HCEC 1CT (cell line): ENCODE measurements around the gene KAZALD1.

Experiments used
- DNase-seq: peaks from one replicate; pipeline ENCODE4 v3.0.0-alpha.2; 2017

KAZALD1 gene

GRCh38 chr10:101070098-101070497 lies 8.3 kb downstream of the KAZALD1 start:
- peak; percentile 25 for DNase-seq

- peak; percentile 47 for DNase-seq
These were observed 9.6 kb downstream of the KAZALD1 start for GRCh38 chr10:101071267-101071884.

DNA sequence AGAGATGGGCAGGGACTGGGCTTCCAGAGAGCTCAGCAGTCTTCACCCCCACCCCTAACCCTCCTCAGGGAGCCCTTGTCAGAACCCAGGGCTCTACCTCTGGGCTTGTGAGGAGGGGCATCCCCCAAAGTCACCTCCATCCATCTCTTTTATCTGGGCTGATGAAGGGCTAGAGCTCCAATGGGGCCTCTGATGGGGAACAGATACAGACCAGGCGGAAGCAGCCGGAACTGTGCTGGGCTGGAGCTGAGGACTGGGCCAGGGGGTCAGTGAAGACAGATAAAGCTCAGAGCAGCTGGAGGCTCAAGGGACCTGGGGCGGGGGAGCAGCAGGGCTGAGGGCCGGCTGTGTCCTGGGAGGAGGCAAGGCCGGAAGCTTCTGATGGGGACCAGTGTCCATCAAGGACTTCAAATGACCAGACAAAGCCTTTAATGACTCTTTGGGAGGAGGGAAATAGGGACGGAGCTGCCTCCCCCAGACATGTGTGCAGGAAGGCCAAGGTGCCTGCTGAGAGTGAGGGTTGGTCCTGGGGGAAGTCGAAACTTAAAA lies 10.2 kb downstream of the KAZALD1 start:
- no peak for DNase-seq

- DNase-seq = no peak
These were observed 11.1 kb downstream of the KAZALD1 start for GRCh38 chr10:101072923-101073322.

- no peak for DNase-seq
These were observed 11.8 kb downstream of the KAZALD1 start for GRCh38 chr10:101073631-101074030.

- no peak for DNase-seq
These were observed 14.0 kb downstream of the KAZALD1 start for GRCh38 chr10:101075775-101076174.

DNA sequence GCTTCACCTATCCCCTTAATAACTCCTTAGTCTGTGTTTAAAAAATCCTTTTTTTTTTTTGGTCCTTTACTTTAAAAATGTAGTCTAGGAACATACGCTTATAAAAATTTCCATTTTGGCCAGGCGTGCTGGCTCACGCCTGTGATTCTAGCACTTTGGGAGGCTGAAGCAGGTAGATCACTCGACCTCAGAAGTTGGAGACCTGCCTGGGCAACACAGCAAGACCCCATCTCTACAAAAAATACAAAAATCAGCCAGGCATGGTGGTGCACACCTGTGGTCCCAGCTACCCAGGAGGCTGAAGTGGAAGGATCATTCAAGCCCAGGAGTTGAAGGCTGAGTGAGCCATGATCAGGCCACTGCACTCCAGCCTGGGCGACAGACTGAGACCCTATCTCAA lies 14.8 kb downstream of the KAZALD1 start:
- no peak for DNase-seq

DNA sequence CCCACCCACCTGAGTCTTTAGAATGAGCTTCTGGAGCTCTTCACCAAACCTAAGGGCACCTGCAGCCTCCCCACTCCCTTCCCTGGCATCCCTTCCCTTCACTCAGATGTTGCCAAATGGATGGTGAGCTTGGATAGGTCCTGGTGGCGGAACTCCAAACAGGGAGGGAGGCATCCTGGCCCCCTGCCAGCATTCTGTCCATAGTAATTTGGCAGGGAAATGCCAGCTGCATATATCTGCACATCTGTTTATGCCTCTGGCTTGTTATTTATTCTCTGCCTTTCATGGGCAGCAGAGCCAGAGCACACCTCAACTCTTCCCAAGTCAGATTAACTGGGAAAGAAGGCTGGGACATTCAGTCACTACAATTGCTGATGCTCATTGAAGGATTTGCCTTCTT lies 18.1 kb downstream of the KAZALD1 start:
- DNase-seq = no peak

- DNase-seq = peak; percentile 6
These were observed 19.4 kb downstream of the KAZALD1 start for GRCh38 chr10:101080933-101081931.

- peak; percentile 46 for DNase-seq
These were observed 24.1 kb downstream of the KAZALD1 start for GRCh38 chr10:101085846-101086245.

GRCh38 chr10:101087376-101087775 lies 25.6 kb downstream of the KAZALD1 start:
- no peak for DNase-seq

- DNase-seq = no peak
These were observed 26.2 kb downstream of the KAZALD1 start for GRCh38 chr10:101087965-101088364.

GRCh38 chr10:101089520-101090299 lies 27.9 kb downstream of the KAZALD1 start:
- DNase-seq = no peak

DNA sequence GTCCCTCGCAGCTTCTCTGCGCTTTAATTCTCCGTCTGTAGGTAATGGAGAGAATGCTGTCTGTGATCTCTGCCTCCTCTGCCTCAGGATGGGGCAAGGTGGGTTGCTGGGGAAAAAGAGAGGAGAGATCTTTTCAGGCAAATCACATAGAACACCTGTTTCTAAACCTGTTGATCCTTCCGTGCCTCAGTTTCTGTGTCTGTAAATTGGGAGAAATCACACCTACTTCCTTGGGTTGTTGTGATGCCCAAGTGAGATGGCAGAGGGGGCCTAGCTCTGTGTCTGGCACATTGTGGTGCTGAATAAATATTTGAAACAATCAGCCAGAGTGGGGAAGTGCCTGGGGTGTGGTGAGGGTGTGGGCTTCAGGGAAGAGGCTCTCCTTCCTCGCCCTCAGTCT lies 28.8 kb downstream of the KAZALD1 start:
- DNase-seq = no peak

- DNase-seq = peak; percentile 26
These were observed 29.9 kb downstream of the KAZALD1 start for GRCh38 chr10:101091546-101092290.

GRCh38 chr10:101092881-101093354 lies 31.1 kb downstream of the KAZALD1 start:
- no peak for DNase-seq

- no peak for DNase-seq
These were observed 32.5 kb downstream of the KAZALD1 start for GRCh38 chr10:101094121-101094879.

GRCh38 chr10:101095004-101095403 lies 33.2 kb downstream of the KAZALD1 start:
- DNase-seq = no peak

DNA sequence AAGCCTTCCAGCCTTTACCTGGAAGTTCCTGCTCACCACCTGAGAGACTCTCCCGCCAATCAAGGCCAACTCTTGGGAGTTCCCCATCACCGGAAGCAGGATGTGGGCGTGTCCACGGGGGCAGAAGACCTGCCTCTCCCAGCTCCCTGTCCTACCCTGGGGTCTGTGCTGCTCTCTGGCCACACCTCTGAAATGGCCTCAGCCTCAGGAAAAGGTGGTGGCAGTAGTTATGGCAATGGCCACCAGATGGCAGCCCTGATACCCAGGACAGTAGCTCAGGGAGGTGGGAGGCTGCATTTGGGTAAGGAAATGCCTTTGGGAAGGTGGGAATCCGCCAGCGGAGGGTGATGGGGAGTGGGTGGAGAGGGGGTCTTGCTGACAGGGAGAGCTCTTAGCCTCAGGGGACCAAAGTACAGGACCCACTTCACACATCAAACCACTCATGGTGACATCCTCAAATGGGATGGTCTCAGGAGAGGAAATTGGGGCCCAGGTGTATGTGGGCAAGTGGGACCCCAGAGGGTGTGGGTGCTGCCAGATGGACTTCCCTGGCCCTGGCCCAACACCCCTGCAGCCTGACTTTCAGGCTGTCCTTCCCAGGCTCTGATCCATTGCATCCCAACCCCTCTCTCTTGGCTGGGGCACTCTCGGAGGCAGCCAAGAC lies 33.9 kb downstream of the KAZALD1 start:
- DNase-seq = peak; percentile 20

GRCh38 chr10:101096378-101096777 lies 34.6 kb downstream of the KAZALD1 start:
- no peak for DNase-seq

- DNase-seq = no peak
These were observed 36.1 kb downstream of the KAZALD1 start for GRCh38 chr10:101097881-101098280.
